HL-60 (cell line): ENCODE measurements around the gene KCMF1.

ENCODE experiments used
- DNase-seq, 2 experiments: peaks; one replicate each; pipeline ENCODE4 v3.0.0-alpha.2; 2010 to 2020; ENCODE audit warnings: low read depth in 1 of 2, low spot score in 1 of 2
- H3K27ac ChIP-seq: fragments of 250-450 bp; sonication (Bioruptor Pico); replicated peaks from 2 replicates; pipeline ENCODE4 v1.5.1; 2020; ENCODE audit warnings: mild to moderate bottlenecking, moderate library complexity
- H3K27me3 ChIP-seq: fragments of 250-450 bp; sonication (Bioruptor Pico); 2 replicates; pipeline ENCODE4 v1.5.1; 2021; ENCODE audit warnings: mild to moderate bottlenecking, moderate library complexity; ENCODE audit not compliant: insufficient read depth, poor library complexity, severe bottlenecking
- H3K4me3 ChIP-seq: replicated peaks from 2 replicates; pipeline ENCODE4 v1.5.1; 2011; ENCODE audit warnings: mild to moderate bottlenecking, control low read depth, low read length; ENCODE audit not compliant: insufficient read depth
- CTCF ChIP-seq: IDR thresholded peaks from one replicate; pipeline ENCODE4 v1.5.1; 2011; ENCODE audit warnings: low read length, control low read depth, inconsistent platforms; ENCODE audit not compliant: insufficient read depth
- GABPA ChIP-seq: IDR thresholded peaks from 2 replicates; pipeline ENCODE4 v1.6.1; 2012; ENCODE audit warnings: low read depth
- POLR2AphosphoS5 ChIP-seq: IDR thresholded peaks from 2 replicates; pipeline ENCODE4 v1.6.1; 2012; ENCODE audit warnings: low read depth
- REST ChIP-seq: IDR thresholded peaks from 2 replicates; pipeline ENCODE4 v1.6.1; 2012; ENCODE audit warnings: low read depth; ENCODE audit not compliant: insufficient replicate concordance
- SPI1 ChIP-seq: IDR thresholded peaks from 2 replicates; pipeline ENCODE4 v1.6.1; 2012; ENCODE audit warnings: low read depth, mild to moderate bottlenecking, borderline replicate concordance

KCMF1 gene

GRCh38 chr2:84999553-84999955 is 28.6 kb downstream of the KCMF1 start:
- DNase-seq = no peak
- H3K27ac ChIP-seq = no peak overlapping the region

GRCh38 chr2:85001595-85001994 is 30.6 kb downstream of the KCMF1 start:
- DNase-seq = no peak
- H3K4me3 ChIP-seq = no peak overlapping the region

More at GRCh38 chr2:84999553-84999955, 28.6 kb downstream of the KCMF1 start:
- H3K27me3 ChIP-seq = no peaks in the 10 kb centered on the region
- no peak overlapping the region for H3K4me3 ChIP-seq
- no peak for TF ChIP-seq REST
- no peak for TF ChIP-seq GABPA
- TF ChIP-seq CTCF = no peak
- TF ChIP-seq SPI1 = no peak
- TF ChIP-seq POLR2AphosphoS5 = no peak

GRCh38 chr2:85002534-85002933 is 31.6 kb downstream of the KCMF1 start:
- TF ChIP-seq SPI1 (no peak), REST (no peak), GABPA (no peak), CTCF (no peak), POLR2AphosphoS5 (no peak)
- no peak overlapping the region for H3K27ac ChIP-seq
- DNase-seq = no peak
- H3K4me3 ChIP-seq = no peak overlapping the region
- H3K27me3 ChIP-seq = no peaks in the 10 kb centered on the region

More at GRCh38 chr2:85001595-85001994, 30.6 kb downstream of the KCMF1 start:
- TF ChIP-seq GABPA (no peak), CTCF (no peak), REST (no peak), SPI1 (no peak), POLR2AphosphoS5 (no peak)
- H3K27me3 ChIP-seq = no peaks in the 10 kb centered on the region
- no peak overlapping the region for H3K27ac ChIP-seq
